GM19043 (cell line): Measurements from ENCODE around the gene FKBP5.
A peak's percentile ranks its signal among the peaks of the same experiment; 100 is the strongest.
"Not testable (repeated sequence)": the region's sequence is repeated elsewhere in the genome, so short reads cannot be mapped to it uniquely, and the experiment has no call there.

Experiments
- ATAC-seq: cut with Tn5 transposase; IDR thresholded peaks from one replicate; pipeline ENCODE4 v1.9.1; 2021; ENCODE audit warnings: low read depth; ENCODE audit not compliant: unreplicated experiment

FKBP5 gene

DNA sequence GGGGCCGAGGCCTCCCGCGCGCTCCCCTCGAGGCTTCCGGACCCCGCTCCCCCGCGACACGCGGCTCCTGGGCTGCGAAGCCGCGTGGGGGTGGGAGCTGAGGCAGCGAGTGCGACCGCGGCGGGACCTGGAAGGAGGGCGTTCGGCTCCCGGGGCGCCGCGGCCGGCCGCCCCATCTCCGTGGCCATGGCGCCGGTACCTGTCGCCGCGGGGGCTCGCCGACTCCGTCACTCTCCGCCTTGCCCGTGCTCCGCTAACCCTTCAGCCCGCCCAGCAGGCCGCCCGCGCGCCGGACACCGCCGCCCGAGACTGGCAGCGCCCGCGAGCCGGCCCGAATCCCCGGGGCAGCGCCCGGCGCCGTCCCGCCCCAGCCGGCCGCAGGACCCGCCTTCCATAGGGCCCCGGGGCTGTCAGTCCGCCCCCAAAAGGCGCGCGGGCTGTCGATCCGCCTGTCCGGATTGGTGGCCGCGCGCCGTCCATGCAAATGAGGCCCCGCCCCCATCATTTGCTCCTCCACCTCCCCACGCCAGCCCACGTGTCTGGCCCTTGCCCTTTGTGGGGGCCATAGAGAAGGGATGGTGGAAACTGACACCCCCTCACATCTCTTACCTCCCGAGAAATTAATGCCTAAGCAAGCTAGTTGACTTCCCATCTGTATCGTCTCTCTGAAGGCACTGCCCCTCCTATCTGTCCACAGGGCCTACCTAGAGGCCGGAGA, at the start of gene FKBP5:
TSS of gene FKBP5 (minus strand) at position 311 of the 718 bp plus-strand sequence. CDS start 46,091 bp downstream, outside the sequence.
- peak; percentile 70 for ATAC-seq

DNA sequence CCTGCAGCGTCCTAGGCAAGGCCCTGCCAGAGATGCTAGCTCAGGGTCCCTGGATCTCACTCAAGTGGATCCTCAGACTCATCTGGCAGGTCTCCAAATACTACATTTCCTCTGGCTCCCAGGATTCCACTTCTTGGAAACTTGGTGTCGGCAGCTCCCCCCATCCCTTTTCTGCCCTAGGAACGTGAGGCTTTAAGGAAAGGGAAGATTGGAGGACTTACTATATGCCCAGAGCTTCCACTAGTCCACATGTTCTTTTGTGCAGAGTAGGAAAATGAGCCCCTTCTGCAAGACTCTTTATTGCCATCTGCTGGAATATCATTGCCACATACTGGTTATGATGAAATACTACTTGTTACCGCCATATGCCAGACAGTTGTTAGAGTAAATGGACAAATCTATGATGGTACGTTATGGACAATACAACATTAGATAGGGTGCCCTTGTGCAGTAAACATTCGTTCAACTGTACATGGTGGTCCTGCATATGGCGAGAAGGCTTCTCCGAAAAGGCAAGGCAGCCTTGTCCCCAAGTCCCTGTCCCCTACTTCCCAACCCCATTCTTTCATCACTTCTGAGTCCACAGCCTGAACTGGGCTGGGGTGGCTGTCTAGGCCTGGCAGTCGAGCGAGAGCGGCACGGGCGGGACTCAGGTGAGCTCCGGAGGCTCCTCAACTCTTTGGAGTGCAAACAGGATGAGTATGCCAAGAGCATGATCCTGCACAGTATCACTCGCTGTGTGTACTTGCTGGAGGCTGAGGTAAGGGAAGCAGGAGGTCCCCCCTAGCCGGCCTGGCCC, 48.9 kb upstream of the FKBP5 start:
- ATAC-seq, result no peak

DNA sequence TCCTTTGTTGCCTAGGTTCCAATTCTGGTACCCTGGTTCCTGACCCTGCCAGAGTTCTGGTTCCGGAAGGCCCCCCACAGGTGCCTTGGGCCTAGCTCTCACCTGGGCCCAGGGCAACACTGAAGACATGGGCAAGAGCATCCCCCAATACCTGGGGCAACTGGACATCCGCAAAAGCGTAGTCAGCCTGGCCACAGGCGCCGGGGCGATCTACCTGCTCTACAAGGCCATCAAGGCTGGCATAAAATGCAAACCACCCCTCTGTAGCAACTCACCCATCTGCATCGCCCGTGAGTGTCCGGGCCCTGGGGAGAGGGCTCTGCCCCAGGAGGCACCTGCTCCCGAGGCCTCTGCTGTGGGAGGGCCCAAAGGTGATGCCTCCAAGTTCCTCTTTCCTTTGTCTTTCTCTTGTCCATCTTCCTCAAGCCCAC, 48.3 kb upstream of the FKBP5 start, which contains the start of gene ARMC12:
TSS of gene ARMC12 (plus strand) at position 51 of the 431 bp plus-strand sequence. CDS start at position 128, 77 bp downstream.
- ATAC-seq, result no peak

DNA sequence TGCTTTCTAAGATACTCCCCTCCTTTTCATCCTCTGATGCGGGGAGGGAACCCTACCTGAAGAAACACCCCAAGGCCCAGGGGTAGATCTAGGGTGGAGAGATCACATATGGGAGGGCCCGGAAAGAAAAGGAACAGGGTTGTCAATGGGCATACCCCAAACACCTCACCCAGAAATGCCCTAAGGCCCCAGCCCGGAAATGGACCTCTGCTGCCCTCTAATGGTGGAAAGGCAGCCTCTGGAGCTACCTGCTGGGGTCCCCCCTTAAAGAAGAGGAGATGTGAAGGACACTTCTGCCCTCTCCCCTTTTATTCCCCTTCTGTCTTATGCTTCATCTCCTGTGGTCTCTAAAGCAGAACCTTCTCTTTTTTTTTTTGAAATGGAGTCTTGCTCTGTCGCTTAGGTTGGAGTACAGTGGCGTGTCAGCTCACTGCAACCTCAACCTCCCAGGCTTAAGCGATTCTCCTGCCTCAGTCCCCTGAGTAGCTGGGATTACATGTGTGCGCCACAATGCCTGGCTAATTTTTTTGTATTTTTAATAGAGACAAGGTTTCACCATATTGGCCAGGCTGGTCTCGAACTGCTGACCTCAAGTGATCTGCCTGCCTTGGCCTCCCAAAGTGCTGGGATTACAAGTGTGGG, 47.7 kb upstream of the FKBP5 start:
- no peak for ATAC-seq

DNA sequence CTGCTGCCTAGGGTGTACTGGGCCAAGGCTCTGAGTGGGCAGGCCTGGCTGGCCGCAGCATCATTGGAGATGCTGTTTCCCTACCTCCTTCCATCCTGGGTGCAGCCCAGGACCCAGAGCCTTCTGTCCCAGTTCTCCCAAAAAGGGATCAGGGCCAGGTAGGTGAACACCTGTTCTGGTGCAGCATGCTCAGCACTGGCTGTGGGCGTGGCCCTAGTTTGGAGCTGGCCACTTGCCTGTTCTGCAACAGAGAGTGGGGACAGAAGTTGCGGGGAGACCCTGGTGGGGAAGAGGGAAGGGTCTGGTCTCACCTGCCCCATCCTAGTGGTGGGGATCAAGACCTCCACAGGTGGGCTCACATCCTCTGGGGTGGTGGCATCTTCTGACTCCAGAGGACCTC, 46.7 kb upstream of the FKBP5 start:
- ATAC-seq, result no peak

DNA sequence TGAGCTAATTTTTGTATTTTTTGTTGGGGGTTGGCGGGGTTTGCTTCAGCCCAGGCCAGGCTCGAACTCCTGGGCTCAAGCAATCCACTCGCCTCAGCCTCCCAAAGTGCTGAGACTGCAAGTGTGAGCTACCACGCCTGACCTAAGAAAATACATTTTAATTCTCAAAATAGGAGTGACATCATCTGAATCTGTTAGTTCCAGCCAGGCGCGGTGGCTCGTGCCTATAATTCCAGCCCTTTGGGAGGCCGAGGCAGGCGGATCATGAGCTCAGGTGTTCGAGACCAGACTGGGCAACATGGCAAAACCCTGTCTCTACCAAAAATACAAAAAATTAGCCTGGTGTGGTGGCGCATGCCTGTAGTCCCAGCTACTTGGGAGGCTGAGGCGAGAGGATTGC, 45.6 kb upstream of the FKBP5 start:
- ATAC-seq, result not testable (repeated sequence)

DNA sequence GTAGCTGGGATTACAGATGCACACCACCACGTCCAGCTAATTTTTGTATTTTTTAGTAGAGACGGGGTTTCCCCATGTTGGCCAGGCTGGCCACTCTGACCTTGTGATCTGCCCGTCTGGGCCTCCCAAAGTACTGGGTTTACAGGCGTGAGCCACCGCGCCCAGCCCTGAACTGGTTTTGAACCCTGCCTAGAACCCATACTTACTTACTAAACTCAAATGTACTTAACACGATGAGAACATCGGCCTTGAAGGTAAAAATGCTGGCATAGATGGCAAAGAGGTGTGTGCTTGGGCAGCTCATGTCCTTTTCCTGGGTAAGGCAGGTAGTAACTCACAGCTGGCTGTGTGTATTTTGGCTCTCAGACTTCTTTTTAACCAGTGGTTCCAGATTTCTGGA, 44.9 kb upstream of the FKBP5 start:
- no peak for ATAC-seq

DNA sequence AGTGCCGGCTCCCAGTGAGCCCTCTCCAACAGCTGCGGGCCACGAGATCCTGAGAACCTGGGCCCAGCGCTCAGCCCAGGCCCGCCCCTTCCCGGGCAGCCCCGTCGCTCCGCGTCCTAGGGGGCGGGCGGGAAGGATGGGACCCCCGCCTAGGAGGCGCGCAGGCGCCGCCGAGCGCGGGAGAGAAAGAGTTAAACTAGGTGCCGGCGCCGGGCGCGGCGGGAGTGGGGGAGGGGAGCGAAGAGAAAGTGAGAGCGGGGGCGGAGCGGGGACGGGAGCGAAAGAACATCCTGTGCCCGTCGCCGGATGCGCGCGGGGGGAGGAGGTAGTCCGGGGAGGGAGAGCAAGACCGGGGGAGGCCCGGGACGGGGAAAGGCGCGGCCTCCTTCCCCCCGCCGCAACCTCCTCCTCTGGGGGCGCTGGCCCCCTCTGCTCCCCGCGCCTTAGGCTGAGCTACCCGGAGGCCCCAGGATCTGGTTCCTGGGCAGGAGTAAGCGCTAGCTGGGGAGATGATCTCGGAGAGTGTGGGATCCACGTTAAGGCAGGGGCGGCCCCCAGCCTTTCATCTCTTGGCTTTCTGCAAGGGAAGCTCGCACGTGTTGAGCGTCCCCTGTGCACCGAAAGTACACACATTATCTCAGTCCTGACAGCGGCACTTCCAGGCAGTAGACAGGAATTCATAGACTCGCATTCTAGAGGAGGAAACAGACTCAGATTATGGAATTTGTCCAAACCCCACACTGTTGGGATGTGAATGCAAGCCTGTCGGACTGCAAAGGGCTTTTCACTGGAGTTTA, 43.2 kb upstream of the FKBP5 start:
- ATAC-seq, result peak; percentile 37

DNA sequence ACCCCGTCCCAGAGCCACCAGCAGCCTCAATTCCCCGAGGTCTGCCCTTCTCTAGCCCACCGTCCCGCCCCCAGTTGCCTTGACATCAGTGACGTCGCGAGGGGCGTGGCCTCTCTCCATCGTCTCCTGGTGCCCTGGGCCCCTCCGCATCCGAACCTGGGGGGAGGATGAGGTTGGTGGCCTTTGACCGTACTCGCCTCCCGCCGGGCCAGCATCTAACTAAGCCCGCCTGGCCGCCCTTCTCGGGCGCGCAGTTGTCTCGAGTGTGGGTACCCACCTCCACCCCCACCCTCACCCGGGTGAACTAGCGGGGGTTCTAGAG, 42.7 kb upstream of the FKBP5 start:
- ATAC-seq, result peak; percentile 53

DNA sequence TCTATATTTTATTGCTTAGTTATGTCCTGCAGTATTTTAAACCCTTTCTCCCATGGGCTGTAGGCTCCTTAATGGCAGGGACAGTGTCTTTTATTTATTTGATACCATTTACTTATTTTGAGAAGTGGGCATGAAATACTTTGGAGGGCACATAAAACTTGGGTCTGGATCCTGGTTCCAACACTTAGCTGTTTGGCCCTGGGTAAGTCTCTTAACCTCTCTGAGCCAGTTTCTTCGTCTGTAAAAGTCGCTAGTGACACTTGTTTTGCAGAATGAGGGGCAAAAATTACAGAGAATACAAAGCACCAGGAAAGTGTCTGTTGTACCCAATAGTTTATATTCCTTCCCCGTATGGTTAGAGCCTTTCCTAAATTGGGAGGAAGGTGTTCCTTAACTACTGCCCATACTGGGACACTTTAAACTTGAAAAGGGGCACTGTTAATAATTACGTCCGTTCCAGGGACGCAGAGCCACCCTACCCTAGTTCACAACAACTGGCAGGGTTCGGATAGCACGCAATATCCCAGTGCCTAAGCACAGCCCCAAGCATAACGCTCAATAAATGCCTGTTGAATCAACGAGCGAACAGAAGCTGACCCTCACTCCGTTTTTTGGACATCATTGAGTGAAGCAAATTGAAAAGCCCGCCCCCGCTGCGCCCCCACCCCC, 42.2 kb upstream of the FKBP5 start:
- ATAC-seq, result no peak

DNA sequence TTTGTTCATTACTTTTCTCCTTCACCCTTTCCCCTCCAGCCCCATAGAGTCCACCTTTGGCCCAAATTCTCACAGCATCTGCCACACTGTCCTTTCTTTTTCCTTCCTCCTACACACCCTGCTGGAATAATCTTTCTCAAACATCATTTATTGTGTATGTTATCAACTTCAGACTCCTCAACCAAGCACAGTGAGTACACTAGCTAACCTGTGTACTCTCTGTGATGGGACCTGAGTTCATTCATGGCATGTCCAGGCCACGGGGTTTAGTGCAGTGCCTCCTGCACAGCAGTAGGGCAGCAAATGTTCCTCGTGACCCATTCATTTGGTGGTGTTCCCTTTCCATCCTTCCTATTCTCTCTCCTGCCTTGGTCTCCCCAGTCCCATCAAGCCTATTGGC, 41.0 kb upstream of the FKBP5 start:
- ATAC-seq, result no peak

DNA sequence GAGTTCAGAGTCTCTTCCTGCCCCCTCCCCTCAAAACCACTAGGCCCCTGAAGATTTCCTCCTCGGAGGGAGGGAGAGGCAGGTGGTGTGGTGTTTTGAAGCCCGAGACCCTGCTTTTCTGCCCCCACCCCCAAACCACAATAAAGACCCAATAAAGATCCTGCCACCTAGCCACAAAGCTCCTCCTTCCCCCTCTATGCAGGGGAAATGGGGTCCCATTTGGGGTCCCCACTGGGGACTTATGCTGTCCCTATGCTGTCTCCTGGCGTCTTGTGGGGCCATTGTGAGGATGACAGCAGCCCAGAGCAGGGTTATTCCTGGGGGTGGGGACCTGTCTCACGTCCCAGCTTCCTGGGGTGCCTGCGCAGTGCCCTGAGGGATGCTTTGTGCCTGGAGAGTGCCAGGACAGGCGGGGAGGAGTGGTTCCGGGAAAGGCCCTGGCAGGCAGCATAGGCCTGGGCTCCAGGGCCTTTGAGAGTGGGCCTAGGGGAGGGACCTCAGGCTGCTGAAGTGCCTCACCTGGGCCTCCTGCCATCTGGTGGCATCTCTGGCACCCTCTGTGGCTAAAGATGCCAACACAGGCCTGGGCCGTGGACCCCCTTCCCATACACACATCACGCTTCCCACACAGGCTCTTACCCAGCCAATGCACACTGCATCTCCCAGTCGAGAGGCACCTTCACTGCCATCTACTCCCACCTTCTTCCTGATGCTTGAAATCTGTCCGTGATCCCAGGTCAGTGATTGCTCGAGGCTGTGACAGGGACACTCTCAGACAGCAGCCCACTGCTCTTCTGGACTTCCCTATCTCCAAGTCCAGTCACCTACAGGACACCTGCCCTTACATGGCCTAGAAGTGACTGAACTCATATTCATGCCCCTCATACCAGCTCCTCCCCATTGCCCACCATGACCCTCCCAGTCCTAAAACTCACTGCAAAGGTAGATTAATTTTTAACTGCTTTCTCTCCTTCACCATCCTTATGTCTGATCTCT, 40.3 kb upstream of the FKBP5 start:
- no peak for ATAC-seq

DNA sequence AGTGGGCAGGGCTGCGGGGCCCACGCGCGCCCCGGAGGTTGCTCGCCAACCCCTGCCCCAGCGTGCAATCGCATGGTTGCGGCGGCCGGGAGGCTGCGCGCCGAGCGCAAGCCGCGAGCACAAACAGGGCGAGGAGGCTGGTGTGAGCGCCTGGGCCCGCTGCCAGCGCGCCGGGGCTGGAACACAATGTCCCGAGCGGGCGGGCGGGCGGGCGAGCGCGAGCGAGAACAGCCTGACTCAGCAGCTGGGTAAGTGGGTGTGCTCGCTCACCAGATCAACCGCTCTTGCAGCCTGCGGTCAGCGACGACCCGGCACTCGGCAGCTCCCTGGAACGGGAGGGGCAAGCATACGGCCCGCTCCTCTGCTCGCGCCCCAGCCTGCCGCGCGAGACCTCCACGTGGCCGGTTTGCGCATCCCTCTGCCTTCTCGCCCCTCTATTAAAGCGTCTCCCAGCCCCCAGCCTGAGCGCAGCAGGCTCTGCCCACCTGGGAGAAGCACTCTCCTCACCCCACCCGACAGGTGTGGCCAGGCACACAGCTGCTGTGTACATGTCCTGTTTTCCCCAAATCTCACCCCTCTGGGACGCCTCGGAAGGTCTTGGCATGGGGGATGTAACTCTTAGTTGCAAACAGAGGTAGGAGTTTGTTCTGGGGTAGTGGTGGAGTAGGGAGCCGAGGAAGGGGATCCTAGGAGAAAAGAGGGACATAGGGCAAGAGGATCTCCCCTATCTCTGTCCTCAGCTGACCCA, 39.4 kb upstream of the FKBP5 start:
- peak; percentile 39 for ATAC-seq

DNA sequence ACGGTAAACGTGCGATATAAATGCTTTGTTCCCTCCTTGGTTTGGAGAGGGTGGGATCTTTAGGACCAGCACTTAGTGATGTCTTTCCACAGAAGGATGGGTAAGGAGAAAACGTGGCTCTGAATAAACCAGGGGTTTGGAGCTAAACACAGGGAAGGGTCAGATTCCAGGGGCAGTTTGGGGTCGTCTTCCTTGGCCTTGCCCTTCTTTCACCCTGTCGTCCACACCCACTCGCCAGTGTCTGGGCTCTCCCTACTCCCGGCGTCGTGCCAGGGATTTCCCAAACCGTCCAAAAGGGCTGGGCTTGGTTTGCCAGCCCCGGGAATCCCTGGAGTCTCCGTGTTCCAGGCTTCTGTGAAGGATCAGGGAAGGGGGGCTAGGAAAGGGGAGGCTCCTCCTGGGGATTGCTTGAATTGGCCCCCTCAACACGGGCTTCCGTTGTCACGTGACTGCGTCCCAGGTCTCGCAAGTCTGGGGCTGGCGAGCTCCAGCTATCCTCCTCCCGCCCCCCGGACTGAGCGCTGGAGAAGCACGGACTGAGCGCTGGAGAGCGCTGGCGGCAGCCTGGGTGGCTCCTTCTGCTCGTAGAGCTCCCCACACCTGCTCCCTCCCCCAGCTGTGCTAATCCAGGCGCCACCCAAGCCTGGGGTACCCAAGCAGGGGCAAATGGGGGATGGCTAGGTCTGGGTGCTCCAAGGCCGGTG, 38.7 kb upstream of the FKBP5 start:
- peak; percentile 6 for ATAC-seq

DNA sequence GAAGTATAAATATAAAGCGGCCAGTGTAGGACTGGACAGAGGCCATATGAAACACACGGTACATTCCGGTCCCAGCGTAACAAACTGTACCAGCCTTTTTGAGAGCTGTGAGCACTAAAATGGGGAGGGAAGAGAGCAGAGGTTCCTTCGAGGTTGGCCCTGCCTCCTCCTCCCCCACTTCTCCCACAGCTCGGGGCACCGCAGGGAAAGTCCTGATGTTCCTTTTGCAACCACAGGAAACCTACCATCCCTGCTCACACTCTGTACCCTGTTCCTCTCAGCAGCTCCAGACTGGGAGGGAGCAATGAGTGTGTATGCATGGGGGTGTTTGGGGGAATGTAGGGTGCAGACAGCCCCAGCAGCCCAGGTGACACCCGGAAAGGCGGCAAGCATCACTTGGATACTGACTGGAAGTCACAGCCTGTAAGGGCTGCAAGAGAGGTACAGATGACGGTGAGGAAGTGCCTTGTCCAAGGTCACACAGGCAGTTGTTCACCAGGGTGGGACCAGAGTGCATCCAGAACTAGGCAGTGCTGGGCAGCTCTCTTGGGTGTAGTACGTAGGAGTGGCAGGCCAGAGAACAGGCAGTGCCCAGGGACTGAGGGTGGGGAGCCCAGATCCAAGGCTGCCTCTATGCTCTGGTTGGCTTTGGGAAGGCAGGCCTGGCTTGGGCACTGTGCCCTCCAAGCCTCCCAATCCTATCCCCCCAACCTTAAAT, 37.2 kb upstream of the FKBP5 start:
- no peak for ATAC-seq

DNA sequence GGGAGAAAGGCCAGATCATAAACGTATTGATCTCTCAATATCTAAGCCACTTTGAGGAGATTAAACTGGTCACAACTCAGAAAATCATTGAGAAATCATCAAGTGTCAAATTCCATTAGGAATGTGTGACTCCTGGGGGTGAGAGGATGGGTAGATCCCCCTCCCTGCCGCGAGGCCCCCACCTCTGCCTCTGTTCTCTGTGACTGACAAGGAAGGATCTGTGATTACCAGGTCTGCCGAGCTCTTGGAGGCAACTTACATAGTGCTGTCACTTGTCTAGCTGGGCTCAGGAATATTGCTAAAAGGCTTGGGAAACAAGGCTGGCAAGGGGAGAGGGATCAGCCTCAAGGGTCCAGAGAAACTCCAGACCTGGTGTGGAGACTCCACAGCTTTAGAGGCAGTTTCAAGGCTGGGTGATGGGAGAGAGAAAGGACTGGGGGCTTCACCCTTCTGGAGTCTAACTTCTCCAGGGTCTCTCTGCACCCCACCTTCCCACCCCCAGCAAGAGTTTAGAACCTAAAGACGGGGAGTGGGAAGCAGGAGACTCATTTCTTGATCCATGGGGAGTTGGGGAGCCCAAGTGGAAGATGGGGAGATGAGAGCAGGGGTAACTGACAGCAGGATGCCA, 36.5 kb upstream of the FKBP5 start:
- no peak for ATAC-seq

DNA sequence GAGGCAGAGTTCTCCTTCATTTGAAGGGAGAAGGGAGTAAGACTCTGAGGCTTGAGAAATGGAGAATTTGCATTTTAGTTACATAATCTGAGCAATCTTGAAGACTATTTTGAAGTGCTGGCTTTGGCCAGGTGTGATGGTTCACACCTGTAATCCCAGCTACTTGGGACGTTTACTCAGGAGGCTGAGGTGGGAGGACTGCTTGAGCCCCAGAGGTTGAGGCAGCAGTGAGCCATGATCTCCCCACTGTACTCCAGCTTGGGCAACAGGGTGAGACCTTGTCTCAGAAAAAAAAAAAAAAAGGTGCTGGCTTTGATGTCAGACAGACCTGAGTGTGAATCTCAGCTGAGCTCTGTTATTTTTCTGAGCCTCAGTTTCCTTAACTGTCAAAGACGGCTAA, 35.8 kb upstream of the FKBP5 start:
- ATAC-seq, result no peak
